Dermis blood vessel endothelial cell (primary cell): ENCODE data around the gene MMP8. TPM values are rescaled to one million over a fixed set of nuclear protein-coding genes. Genes with fewer than 3 reads are reported as not detected.

Experiments
- total RNA-seq: library from RNA; depleted of rRNA; stranded (reverse); fragments of >200 nt; gene quantifications from 2 replicates; pipeline ENCODE4 v1.2.3, GENCODE V29; 2014

MMP8 gene
- total RNA-seq, 1 donor from 2014 or later, result not detected

Other genes starting within 250 kb of the MMP8 start
- 3.7 and 9.2 TPM in 2 replicates for gene MMP7, start 194.2 kb downstream of the MMP8 start, total RNA-seq
- not detected in 2 replicates for gene MMP20, start 99.6 kb downstream of the MMP8 start, total RNA-seq
- not detected in 2 replicates for gene MMP27, start 19.2 kb downstream of the MMP8 start, total RNA-seq
- gene MMP10, start 55.7 kb upstream of the MMP8 start, total RNA-seq, result 5.0 and 7.3 TPM in 2 replicates
- gene MMP1, start 73.2 kb upstream of the MMP8 start, total RNA-seq, result 650 and 1,055 TPM in 2 replicates
- gene MMP3, start 118.7 kb upstream of the MMP8 start, total RNA-seq, result not detected in 2 replicates
- not detected in 2 replicates for gene MMP12, start 150.0 kb upstream of the MMP8 start, total RNA-seq
- not detected in 2 replicates for gene MMP13, start 230.8 kb upstream of the MMP8 start, total RNA-seq